ENCODE data around the gene CCR2. TPM values are rescaled to one million over a fixed set of nuclear protein-coding genes. Genes with fewer than 3 reads are reported as not detected.

CCR2 gene
- not detected in 2 replicates for total RNA-seq

DNA sequence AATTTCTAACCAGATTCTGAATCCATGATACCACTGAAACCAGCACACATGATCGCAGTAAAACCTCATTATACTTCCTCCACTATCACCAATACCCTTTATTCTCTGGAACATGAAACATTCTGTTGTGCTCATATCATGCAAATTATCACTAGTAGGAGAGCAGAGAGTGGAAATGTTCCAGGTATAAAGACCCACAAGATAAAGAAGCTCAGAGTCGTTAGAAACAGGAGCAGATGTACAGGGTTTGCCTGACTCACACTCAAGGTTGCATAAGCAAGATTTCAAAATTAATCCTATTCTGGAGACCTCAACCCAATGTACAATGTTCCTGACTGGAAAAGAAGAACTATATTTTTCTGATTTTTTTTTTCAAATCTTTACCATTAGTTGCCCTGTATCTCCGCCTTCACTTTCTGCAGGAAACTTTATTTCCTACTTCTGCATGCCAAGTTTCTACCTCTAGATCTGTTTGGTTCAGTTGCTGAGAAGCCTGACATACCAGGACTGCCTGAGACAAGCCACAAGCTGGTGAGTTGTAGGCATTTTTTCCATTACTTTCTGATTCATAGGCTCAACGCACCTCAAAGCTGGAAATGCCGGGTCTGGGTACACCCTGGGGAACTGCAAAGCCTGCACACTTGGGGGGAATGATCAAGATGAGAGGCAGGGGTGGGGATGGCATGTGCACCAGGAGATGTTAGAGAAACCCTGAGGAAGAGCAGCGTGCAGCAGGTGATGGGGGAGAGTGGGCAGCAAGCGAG lies at the start of gene CCR2:
Gene CCR2, plus strand, starts transcription at position 465 of the 764 bp plus-strand sequence. CDS start 3,417 bp downstream, outside the sequence.

DNA sequence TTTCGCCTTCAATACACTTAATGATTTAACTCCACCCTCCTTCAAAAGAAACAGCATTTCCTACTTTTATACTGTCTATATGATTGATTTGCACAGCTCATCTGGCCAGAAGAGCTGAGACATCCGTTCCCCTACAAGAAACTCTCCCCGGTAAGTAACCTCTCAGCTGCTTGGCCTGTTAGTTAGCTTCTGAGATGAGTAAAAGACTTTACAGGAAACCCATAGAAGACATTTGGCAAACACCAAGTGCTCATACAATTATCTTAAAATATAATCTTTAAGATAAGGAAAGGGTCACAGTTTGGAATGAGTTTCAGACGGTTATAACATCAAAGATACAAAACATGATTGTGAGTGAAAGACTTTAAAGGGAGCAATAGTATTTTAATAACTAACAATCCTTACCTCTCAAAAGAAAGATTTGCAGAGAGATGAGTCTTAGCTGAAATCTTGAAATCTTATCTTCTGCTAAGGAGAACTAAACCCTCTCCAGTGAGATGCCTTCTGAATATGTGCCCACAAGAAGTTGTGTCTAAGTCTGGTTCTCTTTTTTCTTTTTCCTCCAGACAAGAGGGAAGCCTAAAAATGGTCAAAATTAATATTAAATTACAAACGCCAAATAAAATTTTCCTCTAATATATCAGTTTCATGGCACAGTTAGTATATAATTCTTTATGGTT lies 17.1 kb downstream of the CCR2 start, which contains the start of gene CCR5:
Gene CCR5, plus strand, starts transcription at position 108 of the 680 bp plus-strand sequence. CDS start 1,957 bp downstream, outside the sequence.

DNA sequence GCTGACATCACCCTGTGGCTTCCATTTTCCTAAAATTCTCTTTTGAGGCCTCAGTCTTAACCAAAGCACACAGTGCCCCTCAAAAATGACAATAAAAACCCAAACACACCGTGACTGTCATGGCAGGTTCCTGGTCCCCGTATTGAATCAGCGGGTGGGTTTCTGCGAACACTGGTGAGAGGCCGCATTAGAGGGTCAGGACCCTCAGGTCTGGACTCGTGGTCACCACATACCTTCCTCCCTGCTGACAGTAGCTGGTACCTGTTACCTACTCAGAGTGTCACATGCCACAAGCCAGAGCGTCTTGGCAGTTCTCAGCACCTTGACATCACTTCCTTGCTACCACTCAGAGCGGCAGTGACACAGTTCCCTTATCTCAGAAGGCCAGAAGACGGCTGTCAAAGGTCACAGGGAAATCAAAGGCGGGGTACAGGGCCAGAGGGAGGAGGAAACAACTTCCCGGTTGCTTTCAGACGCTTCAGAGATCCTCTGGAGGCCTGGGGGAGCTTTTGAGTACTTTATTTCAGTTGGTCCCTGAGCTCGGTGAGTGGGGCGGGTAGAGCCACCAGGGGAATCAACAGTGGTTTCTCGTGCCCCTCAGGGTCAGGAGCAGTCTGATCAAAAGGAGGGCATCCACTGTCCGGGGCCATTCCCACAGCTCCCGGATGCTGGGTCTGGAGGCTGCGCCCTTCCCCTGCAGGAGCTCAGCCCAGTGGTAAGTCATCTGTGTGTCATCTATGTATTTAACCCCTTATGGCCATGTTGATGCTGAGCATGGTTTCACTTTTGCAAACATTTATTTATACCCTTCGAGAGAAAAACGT lies 53.1 kb downstream of the CCR2 start, which contains the start of the genes CCR5AS and CCRL2:
Gene CCR5AS, minus strand, starts transcription at position 279 of the 824 bp plus-strand sequence.
Gene CCRL2, plus strand, starts transcription at position 472 of the 824 bp plus-strand sequence. CDS start 821 bp downstream, outside the sequence.

Other genes with a start within 250 kb of the CCR2 start
- 0.57 and 1.3 TPM in 2 replicates for gene CCR1, start 145.8 kb upstream of the CCR2 start, total RNA-seq
- 0.09 TPM in 1 of 2 replicates, not detected in the other for gene CCR3, start 111.7 kb upstream of the CCR2 start, total RNA-seq
- not detected in 2 replicates for gene CCR5, start 16.8 kb downstream of the CCR2 start, total RNA-seq
- under 0.01 and 0.09 TPM in 2 replicates for gene CCRL2, start 53.1 kb downstream of the CCR2 start, total RNA-seq
- gene LTF, start 110.8 kb downstream of the CCR2 start, total RNA-seq: 0.14 TPM in 1 of 2 replicates, not detected in the other
- gene RTP3, start 143.9 kb downstream of the CCR2 start, total RNA-seq: not detected in 2 replicates
- 6.0 and 6.8 TPM in 2 replicates for gene LRRC2, start 212.2 kb downstream of the CCR2 start, total RNA-seq

Measured in smooth muscle cell of bladder (primary cell).